Activated T-helper 2 cell treated with anti-CD3 and anti-CD28 coated beads, Interferon-gamma antibody, Interleukin-2, Interleukin-4, amounts not matched to agents 10 μg/mL and 5 μg/mL and 100 μg/mL, durations not matched to agents 14 hours and 24 hours and 36 hours (primary cell): ENCODE results near the gene EPHA6. TPM values are rescaled to one million over a fixed set of nuclear protein-coding genes. Genes with fewer than 3 reads are reported as not detected.
"Not testable (repeated sequence)": the region's sequence is repeated elsewhere in the genome, so short reads cannot be mapped to it uniquely, and the experiment has no call there.

Experiments
- DNase-seq: peaks from one replicate; pipeline ENCODE4 v3.0.0; 2021; ENCODE audit warnings: low spot score
- H3K27ac Mint-ChIP-seq: one replicate; pipeline ENCODE4 v1.8.0; 2021; ENCODE audit warnings: mixed read lengths
- H3K27me3 Mint-ChIP-seq: one replicate; pipeline ENCODE4 v1.8.0; 2021; ENCODE audit warnings: low read depth, mixed read lengths
- H3K36me3 Mint-ChIP-seq: one replicate; pipeline ENCODE4 v1.8.0; 2021; ENCODE audit warnings: low read depth, mixed read lengths
- H3K4me1 Mint-ChIP-seq: one replicate; pipeline ENCODE4 v1.8.0; 2021; ENCODE audit warnings: low read depth, mixed read lengths
- H3K4me3 Mint-ChIP-seq: one replicate; pipeline ENCODE4 v1.8.0; 2021; ENCODE audit warnings: low read depth, mild to moderate bottlenecking, moderate library complexity, mixed read lengths
- H3K9me3 Mint-ChIP-seq: one replicate; pipeline ENCODE4 v1.8.0; 2021; ENCODE audit warnings: mixed read lengths
- intact Hi-C: fragments of 100-400 bp; cut with micrococcal nuclease; formaldehyde crosslinking; loops from one replicate; pipeline ENCODE4 v1.15.1; 2023
- total RNA-seq: library from RNA; stranded (reverse); gene quantifications from 2 replicates; pipeline ENCODE4 v1.2.3, GENCODE V29; 2022

Gene EPHA6
- total RNA-seq, 1 donor from 2014 or later = not detected

DNA sequence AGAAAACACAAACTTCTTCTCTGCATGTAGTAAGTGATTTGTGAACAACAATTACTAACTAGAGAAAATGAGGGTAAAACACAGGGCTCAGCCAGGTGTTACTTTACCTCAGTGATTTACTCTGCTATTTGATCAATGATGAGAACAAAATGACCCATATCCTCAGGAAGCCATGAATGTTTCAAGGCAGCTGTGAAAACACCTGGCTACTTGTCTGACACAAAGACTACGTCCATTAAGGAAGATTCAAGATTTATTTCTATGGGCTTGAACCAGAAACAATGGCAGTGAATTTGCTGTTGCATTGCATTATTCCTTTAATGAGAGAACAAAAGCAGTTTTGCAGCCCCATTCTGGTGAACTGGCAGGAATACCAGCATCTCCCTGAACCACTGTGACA is 575.5 kb downstream of the EPHA6 start:
- DNase-seq = no peak
- Mint-ChIP-seq H3K4me3 (no peak overlapping the region), H3K27me3 (no peaks in the 10 kb centered on the region), H3K4me1 (no peaks in the 10 kb centered on the region), H3K36me3 (no peaks in the 10 kb centered on the region), H3K27ac (no peak overlapping the region), H3K9me3 (peaks cover 4% of the 10 kb centered on the region)
- intact Hi-C loops = no loop called here

DNA sequence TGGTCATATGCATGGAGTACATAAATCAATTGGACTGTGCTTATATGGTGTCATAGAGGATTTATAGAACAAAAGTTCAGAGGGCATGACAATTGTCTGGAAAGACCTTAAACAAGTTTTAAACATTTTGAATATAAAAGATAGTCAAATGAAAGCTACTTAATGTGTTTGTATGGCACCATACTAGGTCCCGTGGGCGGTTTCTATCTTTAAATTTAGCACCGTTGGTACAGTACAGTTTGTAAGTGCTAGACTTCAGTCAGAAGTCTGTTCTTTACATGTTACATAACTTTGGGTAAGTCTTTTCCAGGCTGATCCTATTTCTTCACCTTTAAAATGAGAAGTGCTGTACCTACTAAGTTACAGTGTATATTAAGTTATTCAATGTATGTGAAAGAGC is 576.8 kb downstream of the EPHA6 start:
- no peaks in the 10 kb centered on the region for H3K4me1 Mint-ChIP-seq
- DNase-seq = no peak
- H3K27ac Mint-ChIP-seq = no peak overlapping the region
- no peak overlapping the region for H3K4me3 Mint-ChIP-seq
- no peaks in the 10 kb centered on the region for H3K36me3 Mint-ChIP-seq
- intact Hi-C loops = no loop called here
- peaks cover 4% of the 10 kb centered on the region for H3K9me3 Mint-ChIP-seq
- H3K27me3 Mint-ChIP-seq = no peaks in the 10 kb centered on the region

DNA sequence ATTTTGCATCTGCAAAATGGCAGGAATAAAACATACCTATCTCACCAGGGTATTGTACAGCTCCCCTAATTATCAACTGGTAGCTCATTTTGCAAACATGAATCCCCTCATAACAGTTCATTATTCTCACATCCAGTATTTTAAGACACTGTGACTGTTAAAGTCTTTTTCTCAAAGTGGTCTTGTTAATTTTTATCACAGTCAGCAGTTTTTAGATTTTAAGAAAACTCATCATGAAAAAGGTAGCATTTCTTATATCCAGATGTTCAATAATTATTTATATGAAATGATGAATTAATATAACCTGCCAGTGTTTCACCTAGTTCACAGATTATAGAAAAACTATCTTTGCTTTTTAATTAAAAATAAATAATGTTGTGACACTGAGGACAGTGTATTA is 595.2 kb downstream of the EPHA6 start:
- Mint-ChIP-seq H3K4me1 (no peaks in the 10 kb centered on the region), H3K4me3 (no peak overlapping the region), H3K27ac (no peak overlapping the region), H3K27me3 (no peaks in the 10 kb centered on the region), H3K9me3 (no peaks in the 10 kb centered on the region), H3K36me3 (no peaks in the 10 kb centered on the region)
- no peak for DNase-seq
- intact Hi-C loops = no loop called here

DNA sequence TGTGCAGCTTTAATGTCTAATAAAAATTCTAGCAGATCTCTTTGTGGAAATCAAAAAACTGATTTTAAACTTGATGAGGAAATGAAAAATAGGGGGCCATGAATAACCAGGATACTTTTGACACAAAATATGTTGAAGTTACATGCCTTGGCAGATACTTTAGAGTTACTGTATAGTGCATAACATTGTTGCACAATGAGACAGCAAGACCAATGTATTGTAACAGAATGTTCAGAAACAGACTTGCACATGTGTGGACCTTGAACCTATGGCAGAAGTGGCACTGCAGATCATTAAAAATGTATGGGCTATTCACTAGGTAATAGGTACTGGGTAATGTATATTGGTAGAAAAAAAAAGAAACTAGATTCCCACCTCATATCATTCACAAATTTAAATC is 607.2 kb downstream of the EPHA6 start:
- H3K36me3 Mint-ChIP-seq = no peaks in the 10 kb centered on the region
- no peak overlapping the region for H3K27ac Mint-ChIP-seq
- no peak for DNase-seq
- no peaks in the 10 kb centered on the region for H3K27me3 Mint-ChIP-seq
- intact Hi-C loops = no loop called here
- H3K4me3 Mint-ChIP-seq = no peak overlapping the region
- H3K4me1 Mint-ChIP-seq = no peaks in the 10 kb centered on the region
- peaks cover 19% of the 10 kb centered on the region for H3K9me3 Mint-ChIP-seq

DNA sequence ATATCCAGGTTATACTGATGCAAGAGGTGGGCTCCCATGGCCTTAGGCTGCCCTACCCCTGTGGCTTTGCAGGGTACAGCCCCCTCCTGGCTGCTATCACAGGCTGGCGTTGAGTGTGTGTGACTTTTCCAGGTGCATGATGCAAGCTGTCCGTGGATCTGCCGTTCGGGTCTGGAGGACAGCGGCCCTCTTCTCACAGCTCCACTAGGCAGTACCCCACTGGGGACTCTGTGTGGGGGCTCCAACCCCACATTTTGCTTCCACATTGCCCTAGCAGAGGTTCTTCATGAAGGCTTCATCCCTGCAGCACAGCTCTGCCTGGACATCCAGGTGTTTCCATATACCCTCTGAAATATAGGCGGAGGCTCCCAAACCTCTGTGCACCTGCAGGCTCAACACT is 610.6 kb downstream of the EPHA6 start:
- intact Hi-C loops = no loop called here
- Mint-ChIP-seq H3K9me3 (peaks cover 21% of the 10 kb centered on the region), H3K4me3 (no peak overlapping the region), H3K27me3 (no peaks in the 10 kb centered on the region), H3K27ac (no peak overlapping the region), H3K36me3 (no peaks in the 10 kb centered on the region), H3K4me1 (no peaks in the 10 kb centered on the region)
- no peak for DNase-seq

DNA sequence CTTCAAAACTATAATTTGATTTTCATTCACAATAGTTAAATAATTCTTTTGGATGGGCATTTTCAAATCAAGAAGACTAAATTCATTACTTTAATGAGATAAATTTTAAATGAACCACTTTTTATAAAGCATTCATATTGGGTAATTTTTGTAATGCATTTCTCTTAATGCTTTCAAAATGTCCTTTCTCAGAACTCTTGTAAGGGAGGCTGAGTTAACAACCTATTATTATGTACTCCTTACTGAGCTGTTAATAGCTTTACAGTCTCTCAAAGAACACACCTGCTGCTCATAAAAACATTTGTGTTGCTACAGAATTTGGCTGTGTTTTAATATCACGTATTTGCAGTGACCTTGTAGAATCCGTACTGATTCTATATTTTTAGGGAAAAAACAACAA is 616.2 kb downstream of the EPHA6 start:
- intact Hi-C loops = no loop called here
- H3K36me3 Mint-ChIP-seq = no peaks in the 10 kb centered on the region
- DNase-seq = no peak
- H3K27ac Mint-ChIP-seq = no peak overlapping the region
- H3K4me1 Mint-ChIP-seq = no peaks in the 10 kb centered on the region
- H3K27me3 Mint-ChIP-seq = no peaks in the 10 kb centered on the region
- peaks cover 12% of the 10 kb centered on the region for H3K9me3 Mint-ChIP-seq
- H3K4me3 Mint-ChIP-seq = no peak overlapping the region

DNA sequence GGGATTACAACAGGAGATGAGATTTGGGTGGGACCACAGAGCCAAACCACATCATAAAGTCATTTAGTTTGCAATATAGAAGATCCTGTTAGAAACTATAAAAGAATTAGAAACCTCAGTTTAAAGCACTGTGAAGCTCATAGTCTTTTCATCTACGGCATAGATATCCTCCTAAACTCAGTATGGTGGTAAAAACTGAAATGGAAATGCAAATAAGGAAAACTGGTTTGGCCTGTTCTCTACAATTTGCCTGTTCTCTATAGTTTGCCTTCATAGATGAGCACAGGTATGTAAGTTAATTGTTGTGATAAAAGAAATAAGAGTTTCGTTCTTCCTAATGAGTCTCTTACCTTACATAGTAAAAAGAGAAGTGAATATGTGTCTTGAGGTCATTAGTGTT is 618.5 kb downstream of the EPHA6 start:
- no peak for DNase-seq
- no peaks in the 10 kb centered on the region for H3K9me3 Mint-ChIP-seq
- intact Hi-C loops = no loop called here
- no peaks in the 10 kb centered on the region for H3K4me1 Mint-ChIP-seq
- no peaks in the 10 kb centered on the region for H3K36me3 Mint-ChIP-seq
- no peak overlapping the region for H3K27ac Mint-ChIP-seq
- H3K4me3 Mint-ChIP-seq = no peak overlapping the region
- H3K27me3 Mint-ChIP-seq = no peaks in the 10 kb centered on the region

DNA sequence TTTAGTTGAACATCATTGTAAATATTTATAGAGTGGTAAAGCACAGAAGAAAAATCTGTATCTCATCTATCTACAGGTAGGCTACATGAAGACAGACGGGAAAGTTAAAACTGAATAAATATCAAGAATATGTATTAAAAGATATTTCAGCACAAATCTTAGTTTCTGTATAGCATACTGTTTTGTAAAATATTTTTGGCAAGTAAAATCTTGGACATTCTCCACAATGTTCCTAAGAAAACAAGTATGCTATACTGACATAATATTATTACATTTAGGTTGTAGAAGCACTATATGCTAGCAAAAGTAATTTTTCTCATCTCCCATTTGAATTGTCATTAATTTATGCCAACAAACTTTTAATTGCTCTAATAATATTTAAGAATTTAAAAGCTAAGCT is 623.7 kb downstream of the EPHA6 start:
- no peak overlapping the region for H3K27ac Mint-ChIP-seq
- H3K4me3 Mint-ChIP-seq = no peak overlapping the region
- intact Hi-C loops = no loop called here
- H3K36me3 Mint-ChIP-seq = no peaks in the 10 kb centered on the region
- no peak for DNase-seq
- H3K9me3 Mint-ChIP-seq = no peaks in the 10 kb centered on the region
- no peaks in the 10 kb centered on the region for H3K4me1 Mint-ChIP-seq
- no peaks in the 10 kb centered on the region for H3K27me3 Mint-ChIP-seq

DNA sequence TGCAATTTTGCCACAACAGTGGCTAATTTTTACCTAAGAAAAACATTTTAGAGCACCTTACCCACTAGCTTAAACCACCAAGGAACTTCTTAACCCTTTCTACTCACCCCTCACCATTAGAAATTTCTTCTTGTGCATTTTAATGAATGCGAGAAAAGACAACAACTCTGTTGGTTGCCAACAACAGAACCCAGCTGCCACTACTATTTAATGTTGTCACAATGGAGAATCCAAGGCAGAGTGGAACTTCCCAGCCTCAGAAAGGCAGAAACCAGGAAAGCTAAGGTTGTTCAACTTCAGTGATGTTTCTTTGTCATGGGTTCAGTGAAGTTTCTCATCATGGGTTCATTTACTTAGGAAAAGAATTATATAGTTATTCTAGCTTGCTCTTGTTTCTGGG is 625.0 kb downstream of the EPHA6 start:
- intact Hi-C loops = no loop called here
- H3K9me3 Mint-ChIP-seq = no peaks in the 10 kb centered on the region
- DNase-seq = no peak
- no peaks in the 10 kb centered on the region for H3K27me3 Mint-ChIP-seq
- H3K4me1 Mint-ChIP-seq = no peaks in the 10 kb centered on the region
- H3K36me3 Mint-ChIP-seq = no peaks in the 10 kb centered on the region
- H3K27ac Mint-ChIP-seq = no peak overlapping the region
- H3K4me3 Mint-ChIP-seq = no peak overlapping the region

DNA sequence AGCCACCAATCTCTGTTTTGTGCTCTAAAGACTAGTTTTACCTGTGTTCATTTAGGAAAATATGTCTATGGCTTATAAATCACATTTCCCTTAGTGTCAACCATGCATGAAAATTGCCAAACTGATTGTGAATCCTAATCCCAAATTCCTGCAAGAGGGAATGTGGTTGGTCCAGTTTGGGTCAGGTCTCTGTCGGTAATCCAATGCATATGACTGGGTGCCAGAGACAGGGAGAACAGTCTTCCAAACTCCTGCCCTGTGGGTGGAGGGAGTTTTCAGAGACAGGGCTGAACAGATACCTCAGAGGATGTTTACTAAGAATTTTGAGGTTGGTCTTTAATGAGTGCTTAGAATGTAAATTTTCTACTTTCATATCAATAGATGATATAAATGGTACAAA is 649.6 kb downstream of the EPHA6 start:
- no peaks in the 10 kb centered on the region for H3K36me3 Mint-ChIP-seq
- no peak overlapping the region for H3K4me3 Mint-ChIP-seq
- H3K27me3 Mint-ChIP-seq = no peaks in the 10 kb centered on the region
- intact Hi-C loops = no loop called here
- no peak overlapping the region for H3K27ac Mint-ChIP-seq
- H3K4me1 Mint-ChIP-seq = no peaks in the 10 kb centered on the region
- H3K9me3 Mint-ChIP-seq = no peaks in the 10 kb centered on the region
- no peak for DNase-seq

DNA sequence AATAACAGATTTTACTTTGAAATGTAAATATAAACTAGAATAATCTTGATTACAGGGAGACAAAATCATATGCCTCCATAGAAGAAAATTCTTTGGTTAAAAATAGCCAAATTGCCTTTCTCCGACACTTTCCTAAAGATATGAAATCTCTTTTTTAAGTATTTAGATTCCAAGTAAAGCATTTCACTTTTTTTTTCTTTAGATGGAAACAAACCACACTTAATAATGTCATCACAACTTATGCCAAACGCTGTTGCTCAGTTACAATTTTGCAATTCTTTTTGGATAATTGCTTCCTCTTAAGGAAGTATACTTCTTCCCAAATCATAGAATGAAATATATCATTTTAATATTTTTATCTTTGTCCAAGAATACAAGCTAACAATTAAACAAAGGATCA is 656.1 kb downstream of the EPHA6 start:
- Mint-ChIP-seq H3K27me3 (no peaks in the 10 kb centered on the region), H3K4me3 (no peak overlapping the region), H3K4me1 (no peaks in the 10 kb centered on the region), H3K36me3 (no peaks in the 10 kb centered on the region), H3K9me3 (no peaks in the 10 kb centered on the region), H3K27ac (no peak overlapping the region)
- intact Hi-C loops = no loop called here
- DNase-seq = no peak

DNA sequence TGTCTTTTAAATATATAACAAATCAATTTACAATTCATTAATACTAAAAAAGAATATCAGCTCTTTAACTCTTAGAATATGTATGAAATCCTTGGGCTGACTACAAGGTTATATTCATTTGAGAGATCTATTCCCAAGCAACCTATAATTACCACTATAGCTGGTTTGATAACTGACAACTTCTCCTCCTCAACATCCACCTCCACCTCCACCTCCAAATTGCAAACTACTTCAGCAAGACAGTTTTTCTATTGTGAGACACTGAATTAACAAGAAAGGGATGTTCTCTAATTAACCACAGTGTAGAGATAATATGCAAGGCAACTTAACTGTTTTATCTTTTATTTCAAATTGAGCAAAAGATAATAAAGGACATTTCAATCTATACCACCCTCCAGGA is 665.3 kb downstream of the EPHA6 start:
- H3K27ac Mint-ChIP-seq = no peak overlapping the region

DNA sequence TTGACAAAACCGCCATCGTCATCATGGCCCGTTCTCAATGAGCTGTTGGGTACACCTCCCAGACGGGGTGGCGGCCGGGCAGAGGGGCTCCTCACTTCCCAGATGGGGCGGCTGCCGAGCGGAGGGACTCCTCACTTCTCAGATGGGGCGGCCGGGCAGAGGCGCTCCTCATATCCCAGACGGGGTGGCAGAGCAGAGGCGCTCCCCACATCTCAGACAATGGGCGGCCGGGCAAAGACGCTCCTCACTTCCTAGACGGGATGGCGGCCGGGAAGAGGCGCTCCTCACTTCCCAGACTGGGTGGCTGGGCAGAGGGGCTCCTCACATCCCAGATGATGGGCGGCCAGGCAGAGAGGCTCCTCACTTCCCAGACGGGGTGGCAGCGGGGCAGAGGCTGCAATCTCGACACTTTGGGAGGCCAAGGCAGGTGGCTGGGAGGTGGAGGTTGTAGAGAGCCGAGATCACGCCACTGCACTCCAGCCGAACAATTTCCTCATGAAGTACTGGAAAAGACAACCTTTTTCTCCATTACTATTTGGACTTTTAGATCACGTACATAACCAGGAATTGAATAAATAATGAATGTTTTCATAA is 666.4 kb downstream of the EPHA6 start:
- not testable (repeated sequence) for H3K9me3 Mint-ChIP-seq

More for the DNA sequence above, 665.3 kb downstream of the EPHA6 start:
- Mint-ChIP-seq H3K9me3 (no peaks in the 10 kb centered on the region), H3K36me3 (no peaks in the 10 kb centered on the region), H3K27me3 (no peaks in the 10 kb centered on the region), H3K4me1 (no peaks in the 10 kb centered on the region), H3K4me3 (no peak overlapping the region)
- intact Hi-C loops = no loop called here
- no peak for DNase-seq

DNA sequence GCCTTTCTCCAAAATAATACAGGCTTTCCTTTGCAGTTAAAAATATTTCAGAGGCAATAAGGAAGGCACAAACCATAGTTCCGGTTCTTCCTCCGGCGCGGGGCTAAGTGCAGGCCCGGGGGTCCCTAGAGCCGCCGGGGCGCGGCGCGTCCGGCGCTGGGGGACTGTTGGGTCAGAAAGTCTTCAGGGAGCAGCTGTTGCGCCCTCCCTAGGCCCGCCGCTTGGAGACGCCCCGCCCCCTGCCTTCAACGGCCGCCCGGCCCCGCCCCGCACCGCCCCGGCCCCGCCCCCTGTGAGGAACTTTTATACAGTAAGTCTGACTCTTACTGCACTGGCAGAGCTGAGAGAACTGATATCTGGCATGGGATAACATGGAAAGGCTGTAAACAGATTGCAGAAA is 667.0 kb downstream of the EPHA6 start:
- no peaks in the 10 kb centered on the region for H3K36me3 Mint-ChIP-seq
- no peaks in the 10 kb centered on the region for H3K4me1 Mint-ChIP-seq
- no peak for DNase-seq
- H3K27me3 Mint-ChIP-seq = no peaks in the 10 kb centered on the region
- H3K27ac Mint-ChIP-seq = no peak overlapping the region
- intact Hi-C loops = no loop called here
- no peaks in the 10 kb centered on the region for H3K9me3 Mint-ChIP-seq
- H3K4me3 Mint-ChIP-seq = no peak overlapping the region

More for the DNA sequence above, 666.4 kb downstream of the EPHA6 start:
- H3K27me3 Mint-ChIP-seq, DNase-seq, intact Hi-C loops, H3K4me3 Mint-ChIP-seq, H3K36me3 Mint-ChIP-seq, H3K27ac Mint-ChIP-seq, H3K4me1 Mint-ChIP-seq: not testable (repeated sequence)
